NCI-H1105 treated with DMSO at 0.1 percent for 48 hours (cell line): Measurements from ENCODE around the gene RPL11.
"Not testable (repeated sequence)": the region's sequence is repeated elsewhere in the genome, so short reads cannot be mapped to it uniquely, and the experiment has no call there.

ENCODE experiments used
- DNase-seq: peaks from one replicate; lab custom pipeline; 2025; lab: John Stamatoyannopoulos, UW

The RPL11 gene

GRCh38 chr1:23691499-23692307 is at the start of gene RPL11:
Gene RPL11, plus strand, starts transcription at chr1:23691806. Its CDS starts 18 bp downstream, at chr1:23691824.
- DNase-seq, result peak; percentile 94

- DNase-seq, result peak; percentile 20
These were observed 47.7 kb upstream of the RPL11 start for GRCh38 chr1:23643736-23644554.

- DNase-seq, result no peak
These were observed 47.1 kb upstream of the RPL11 start for GRCh38 chr1:23644555-23644866.

- no peak for DNase-seq
These were observed 46.3 kb upstream of the RPL11 start for GRCh38 chr1:23645338-23645737.

GRCh38 chr1:23646091-23646490 is 45.5 kb upstream of the RPL11 start:
- no peak for DNase-seq

- no peak for DNase-seq
These were observed 45.1 kb upstream of the RPL11 start for GRCh38 chr1:23646541-23646940.

- no peak for DNase-seq
These were observed 43.0 kb upstream of the RPL11 start for GRCh38 chr1:23648576-23648975.

- not testable (repeated sequence) for DNase-seq
These were observed 42.4 kb upstream of the RPL11 start for GRCh38 chr1:23649157-23649556.

- no peak for DNase-seq
These were observed 41.1 kb upstream of the RPL11 start for GRCh38 chr1:23650344-23650990.

GRCh38 chr1:23651069-23651808 is 40.4 kb upstream of the RPL11 start:
- DNase-seq, result no peak

GRCh38 chr1:23657659-23658275 is 33.8 kb upstream of the RPL11 start:
- DNase-seq, result no peak

- DNase-seq, result no peak
These were observed 30.9 kb upstream of the RPL11 start for GRCh38 chr1:23660671-23661070.

GRCh38 chr1:23661887-23662286 is 29.7 kb upstream of the RPL11 start:
- no peak for DNase-seq

- DNase-seq, result peak; percentile 39
These were observed 26.5 kb upstream of the RPL11 start for GRCh38 chr1:23664837-23665795.

GRCh38 chr1:23667411-23667810 is 24.2 kb upstream of the RPL11 start:
- DNase-seq, result no peak

- DNase-seq, result no peak
These were observed 20.9 kb upstream of the RPL11 start for GRCh38 chr1:23670709-23671108.

- DNase-seq, result no peak
These were observed 18.4 kb upstream of the RPL11 start for GRCh38 chr1:23673086-23673813.

- DNase-seq, result no peak
These were observed 11.8 kb upstream of the RPL11 start for GRCh38 chr1:23679815-23680214.

GRCh38 chr1:23682946-23683345 is 8.7 kb upstream of the RPL11 start:
- DNase-seq, result no peak

- no peak for DNase-seq
These were observed 7.2 kb upstream of the RPL11 start for GRCh38 chr1:23684415-23684814.
